Subcutaneous abdominal adipose tissue (tissue), 5 donors: ENCODE data around the gene USP10.

Experiments used
- H3K27ac ChIP-seq: one replicate; pipeline ENCODE4 v1.7.0; 2013; ENCODE audit warnings: low read depth, mild to moderate bottlenecking, inconsistent platforms, low read length, moderate library complexity
- H3K27me3 ChIP-seq, 5 donors: one replicate each; pipeline ENCODE4 v1.7.0; 2013; ENCODE audit warnings: low read length in 5 of 5, inconsistent platforms in 1 of 5; ENCODE audit not compliant: control insufficient read depth in 5 of 5, insufficient read depth in 4 of 5
- H3K36me3 ChIP-seq, 5 donors: one replicate each; pipeline ENCODE4 v1.7.0; 2013; ENCODE audit warnings: low read length in 5 of 5; ENCODE audit not compliant: control insufficient read depth in 5 of 5, insufficient read depth in 5 of 5
- H3K4me1 ChIP-seq, 5 donors: one replicate each; pipeline ENCODE4 v1.7.0; 2013; ENCODE audit warnings: low read length in 5 of 5, mild to moderate bottlenecking in 3 of 5, moderate library complexity in 1 of 5; ENCODE audit not compliant: control insufficient read depth in 5 of 5, insufficient read depth in 5 of 5
- H3K4me3 ChIP-seq, 5 donors: one replicate each; pipeline ENCODE4 v1.7.0; 2013; ENCODE audit warnings: low read length in 5 of 5, low read depth in 1 of 5
- H3K9ac ChIP-seq, 5 donors: one replicate each; pipeline ENCODE4 v1.7.0; 2013; ENCODE audit warnings: low read length in 5 of 5, mild to moderate bottlenecking in 4 of 5, moderate library complexity in 3 of 5
- H3K9me3 ChIP-seq, 5 donors: one replicate each; pipeline ENCODE4 v1.7.0; 2013; ENCODE audit warnings: low read length in 5 of 5; ENCODE audit not compliant: control insufficient read depth in 5 of 5
- donor health status: healthy.
- donor health status: healthy.
- donor health status: healthy.
- donor health status: healthy.
- donor health status: healthy.

Gene USP10

GRCh38 chr16:84754956-84755672, 55.3 kb downstream of the USP10 start:
- peaks cover 2 to 19% (median 11%) of the 10 kb centered on the region in 5 donors for H3K4me1 ChIP-seq
- no peak overlapping the region for H3K4me3 ChIP-seq

GRCh38 chr16:84756830-84757229, 57.0 kb downstream of the USP10 start:
- Histone ChIP-seq H3K27ac (no peak overlapping the region), H3K4me1 (peaks cover 2 to 11% (median 9%) of the 10 kb centered on the region in 5 donors), H3K36me3 (peaks cover 14 to 37% (median 22%) of the 10 kb centered on the region in 5 donors), H3K9me3 (no peaks in the 10 kb centered on the region), H3K27me3 (no peaks in the 10 kb centered on the region), H3K4me3 (no peak overlapping the region), H3K9ac (no peak overlapping the region)

More at GRCh38 chr16:84754956-84755672, 55.3 kb downstream of the USP10 start:
- H3K9me3 ChIP-seq: no peaks in the 10 kb centered on the region
- no peak overlapping the region for H3K9ac ChIP-seq
- H3K36me3 ChIP-seq: peaks cover 9 to 20% (median 11%) of the 10 kb centered on the region in 5 donors
- H3K27ac ChIP-seq: no peak overlapping the region
- H3K27me3 ChIP-seq: no peaks in the 10 kb centered on the region

- H3K27me3 ChIP-seq: no peaks in the 10 kb centered on the region
- peaks cover 2 to 11% (median 9%) of the 10 kb centered on the region in 5 donors for H3K4me1 ChIP-seq
- no peaks in the 10 kb centered on the region for H3K9me3 ChIP-seq
- no peak overlapping the region for H3K4me3 ChIP-seq
- H3K9ac ChIP-seq: no peak overlapping the region
- H3K36me3 ChIP-seq: peaks cover 25 to 51% (median 34%) of the 10 kb centered on the region in 5 donors
- no peak overlapping the region for H3K27ac ChIP-seq
These were observed 58.8 kb downstream of the USP10 start for GRCh38 chr16:84758627-84759026.

- Histone ChIP-seq H3K4me1 (peaks cover 2 to 11% (median 9%) of the 10 kb centered on the region in 5 donors), H3K36me3 (peaks cover 25 to 55% (median 38%) of the 10 kb centered on the region in 5 donors), H3K9ac (no peak overlapping the region), H3K27ac (no peak overlapping the region), H3K27me3 (no peaks in the 10 kb centered on the region), H3K4me3 (no peak overlapping the region), H3K9me3 (no peaks in the 10 kb centered on the region)
These were observed 59.3 kb downstream of the USP10 start for GRCh38 chr16:84759061-84759460.

GRCh38 chr16:84759906-84760305, 60.1 kb downstream of the USP10 start:
- H3K9me3 ChIP-seq: no peaks in the 10 kb centered on the region
- no peaks in the 10 kb centered on the region for H3K27me3 ChIP-seq
- H3K4me3 ChIP-seq: no peak overlapping the region
- peaks cover 25 to 62% (median 45%) of the 10 kb centered on the region in 5 donors for H3K36me3 ChIP-seq
- no peak overlapping the region for H3K27ac ChIP-seq
- H3K4me1 ChIP-seq: peaks cover 0 to 2% (median under 1%) of the 10 kb centered on the region in 5 donors
- H3K9ac ChIP-seq: no peak overlapping the region

- H3K9me3 ChIP-seq: no peaks in the 10 kb centered on the region
- H3K36me3 ChIP-seq: peaks cover 28 to 75% (median 60%) of the 10 kb centered on the region in 5 donors
- no peaks in the 10 kb centered on the region for H3K4me1 ChIP-seq
- no peak overlapping the region for H3K9ac ChIP-seq
- no peak overlapping the region for H3K4me3 ChIP-seq
- H3K27ac ChIP-seq: no peak overlapping the region
- H3K27me3 ChIP-seq: no peaks in the 10 kb centered on the region
These were observed 61.9 kb downstream of the USP10 start for GRCh38 chr16:84761448-84762368.

GRCh38 chr16:84763164-84763563, 63.4 kb downstream of the USP10 start:
- Histone ChIP-seq H3K4me3 (no peak overlapping the region), H3K27me3 (no peaks in the 10 kb centered on the region), H3K9ac (no peak overlapping the region), H3K4me1 (peaks cover 0 to 6% (median 0%) of the 10 kb centered on the region in 5 donors), H3K36me3 (peaks cover 32 to 85% (median 67%) of the 10 kb centered on the region in 5 donors), H3K27ac (no peak overlapping the region), H3K9me3 (no peaks in the 10 kb centered on the region)

- Histone ChIP-seq H3K27ac (no peak overlapping the region), H3K9me3 (no peaks in the 10 kb centered on the region), H3K36me3 (peaks cover 36 to 88% (median 72%) of the 10 kb centered on the region in 5 donors), H3K9ac (no peak overlapping the region), H3K27me3 (no peaks in the 10 kb centered on the region), H3K4me3 (no peak overlapping the region), H3K4me1 (peaks cover 0 to 6% (median 0%) of the 10 kb centered on the region in 5 donors)
These were observed 63.8 kb downstream of the USP10 start for GRCh38 chr16:84763629-84764028.

GRCh38 chr16:84764970-84765369, 65.2 kb downstream of the USP10 start:
- Histone ChIP-seq H3K27me3 (no peaks in the 10 kb centered on the region), H3K9ac (no peak overlapping the region), H3K9me3 (no peaks in the 10 kb centered on the region), H3K4me3 (no peak overlapping the region), H3K27ac (no peak overlapping the region), H3K4me1 (peaks cover 0 to 6% (median 0%) of the 10 kb centered on the region in 5 donors), H3K36me3 (peaks cover 31 to 88% (median 76%) of the 10 kb centered on the region in 5 donors)
